HepG2 (cell line): Measurements from ENCODE around the gene SLC51B. TPM values are rescaled to one million over a fixed set of nuclear protein-coding genes. Genes with fewer than 3 reads are reported as not detected.

Experiments used
- CEBPB ChIP-seq: IDR thresholded peaks from 2 replicates; pipeline ENCODE4 v1.6.1; 2011; ENCODE audit warnings: low read depth, low read length, improper control_type of control experiment, borderline replicate concordance
- CEBPG ChIP-seq: IDR thresholded peaks from 2 replicates; pipeline ENCODE4 v1.6.1; 2016
- FOXC1 ChIP-seq: sonication (generic); formaldehyde crosslinking; IDR thresholded peaks from 2 replicates; pipeline ENCODE4 v1.8.0; 2022; ENCODE audit warnings: mild to moderate bottlenecking, missing genetic modification reagents, borderline replicate concordance
- PITX1 ChIP-seq: sonication (generic); formaldehyde crosslinking; IDR thresholded peaks from 2 replicates; pipeline ENCODE4 v1.5.1; 2020; ENCODE audit warnings: mild to moderate bottlenecking, missing genetic modification reagents
- RARA ChIP-seq: IDR thresholded peaks from 2 replicates; pipeline ENCODE4 v1.6.1; 2016; ENCODE audit warnings: missing genetic modification reagents, missing compliant biosample characterization
- SRY ChIP-seq: sonication (generic); formaldehyde crosslinking; IDR thresholded peaks from 2 replicates; pipeline ENCODE4 v1.8.0; 2022; ENCODE audit warnings: mild to moderate bottlenecking, missing genetic modification reagents
- TOE1 ChIP-seq: sonication (generic); formaldehyde crosslinking; IDR thresholded peaks from 2 replicates; pipeline ENCODE4 v1.4.0; 2020; ENCODE audit warnings: mild to moderate bottlenecking, missing genetic modification reagents
- ZNF20 ChIP-seq: sonication (generic); formaldehyde crosslinking; IDR thresholded peaks from 2 replicates; pipeline ENCODE4 v1.4.0; 2020; ENCODE audit warnings: mild to moderate bottlenecking, moderate library complexity, missing genetic modification reagents
- ZNF230 ChIP-seq: sonication (generic); formaldehyde crosslinking; IDR thresholded peaks from 2 replicates; pipeline ENCODE4 v1.4.0; 2020; ENCODE audit warnings: mild to moderate bottlenecking, missing genetic modification reagents
- ZNF44 ChIP-seq: sonication (generic); formaldehyde crosslinking; IDR thresholded peaks from 2 replicates; pipeline ENCODE4 v1.5.1; 2020; ENCODE audit warnings: mild to moderate bottlenecking, missing genetic modification reagents
- ZNF777 ChIP-seq: sonication (generic); formaldehyde crosslinking; IDR thresholded peaks from 2 replicates; pipeline ENCODE4 v1.4.0; 2020; ENCODE audit warnings: missing genetic modification reagents
- ZNF816 ChIP-seq: sonication (generic); formaldehyde crosslinking; IDR thresholded peaks from 2 replicates; pipeline ENCODE4 v1.8.0; 2022; ENCODE audit warnings: missing genetic modification reagents, mild to moderate bottlenecking, borderline replicate concordance
- polyA plus RNA-seq, 8 experiments: library from polyadenylated mRNA; depleted of rRNA in 3 of 8; stranded (reverse) in 7 of 8; unstranded in 1 of 8; fragments of >200 nt; fragmentation: Illumina TruSeq in 4 of 8; extraction: Trizol in 4 of 8; gene quantifications; 2 replicates each; pipeline versions ENCODE4 v1.2.1 to v1.2.3, GENCODE V29; 2011 to 2016; ENCODE audit warnings: low read depth in 4 of 8, missing spikeins in 1 of 8, mixed read lengths in 1 of 8; ENCODE audit not compliant: insufficient read depth in 1 of 8
- total RNA-seq, 5 experiments: library from RNA; depleted of rRNA; stranded (reverse); fragments of >200 nt; fragmentation: Illumina TruSeq; extraction: Trizol; gene quantifications; 2 replicates each; pipeline ENCODE4 v1.2.3, GENCODE V29; 2016; ENCODE audit warnings: low read depth in 1 of 5
- TF ChIP-seq, protein P1 (sequence below): sonication (generic); formaldehyde crosslinking; IDR thresholded peaks from 2 replicates; pipeline ENCODE4 v1.4.0; 2020; ENCODE audit warnings: missing genetic modification reagents
- TF ChIP-seq, protein P2 (sequence below): sonication (generic); formaldehyde crosslinking; IDR thresholded peaks from 2 replicates; pipeline ENCODE4 v1.4.0; 2020; ENCODE audit warnings: missing genetic modification reagents
- TF ChIP-seq, protein P3 (sequence below): sonication (generic); formaldehyde crosslinking; IDR thresholded peaks from 2 replicates; pipeline ENCODE4 v1.4.0; 2020; ENCODE audit warnings: missing genetic modification reagents
- TF ChIP-seq, protein P4 (sequence below): fragments of 450-650 bp; IDR thresholded peaks from 2 replicates; pipeline ENCODE4 v1.6.1; 2017
- TF ChIP-seq, protein P5 (sequence below): IDR thresholded peaks from 2 replicates; pipeline ENCODE4 v1.6.1; 2016; ENCODE audit warnings: missing genetic modification reagents, missing compliant biosample characterization

The SLC51B gene
- total and polyA plus RNA-seq, 2 of the 13 experiments (the other 11 are each of a cell fraction or from before 2014, with no cell fraction given), result 14.9 to 17.1 TPM

DNA sequence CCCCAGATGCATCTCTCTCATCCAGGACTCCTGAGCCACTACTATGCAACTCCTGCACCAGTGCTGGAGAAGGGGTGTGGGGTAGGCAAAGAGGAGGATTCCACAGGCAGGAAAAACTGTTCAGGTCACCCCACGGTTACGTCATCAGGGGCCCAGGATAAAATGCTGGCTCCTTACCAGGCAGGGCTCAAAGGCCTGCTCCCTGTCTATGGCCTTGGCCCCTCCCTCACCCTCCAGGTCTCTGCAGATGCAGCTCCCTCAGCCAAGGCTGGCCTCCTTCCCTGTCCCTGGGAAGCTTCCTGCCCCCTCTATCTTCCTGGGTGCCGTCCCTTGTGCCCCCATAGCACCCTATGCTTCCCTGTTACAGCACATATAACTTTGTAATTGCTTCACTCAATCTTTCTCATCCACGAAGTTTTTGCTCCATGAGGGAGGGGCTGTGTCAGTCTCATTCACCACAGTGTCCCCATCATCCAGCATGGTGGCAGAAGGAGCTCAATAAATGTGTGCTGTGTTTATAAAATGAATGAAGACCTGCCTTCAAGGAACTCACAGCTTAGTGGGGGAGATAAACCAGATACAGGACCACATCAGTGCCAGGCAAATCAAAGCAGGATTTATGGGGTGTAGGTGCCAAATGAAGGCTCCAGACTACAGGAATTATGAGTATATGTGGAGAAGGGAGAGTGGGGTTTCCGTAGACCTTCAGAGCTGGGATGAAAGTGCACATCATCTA is 50.0 kb downstream of the SLC51B start (continued):
- TF ChIP-seq, protein P1, sequence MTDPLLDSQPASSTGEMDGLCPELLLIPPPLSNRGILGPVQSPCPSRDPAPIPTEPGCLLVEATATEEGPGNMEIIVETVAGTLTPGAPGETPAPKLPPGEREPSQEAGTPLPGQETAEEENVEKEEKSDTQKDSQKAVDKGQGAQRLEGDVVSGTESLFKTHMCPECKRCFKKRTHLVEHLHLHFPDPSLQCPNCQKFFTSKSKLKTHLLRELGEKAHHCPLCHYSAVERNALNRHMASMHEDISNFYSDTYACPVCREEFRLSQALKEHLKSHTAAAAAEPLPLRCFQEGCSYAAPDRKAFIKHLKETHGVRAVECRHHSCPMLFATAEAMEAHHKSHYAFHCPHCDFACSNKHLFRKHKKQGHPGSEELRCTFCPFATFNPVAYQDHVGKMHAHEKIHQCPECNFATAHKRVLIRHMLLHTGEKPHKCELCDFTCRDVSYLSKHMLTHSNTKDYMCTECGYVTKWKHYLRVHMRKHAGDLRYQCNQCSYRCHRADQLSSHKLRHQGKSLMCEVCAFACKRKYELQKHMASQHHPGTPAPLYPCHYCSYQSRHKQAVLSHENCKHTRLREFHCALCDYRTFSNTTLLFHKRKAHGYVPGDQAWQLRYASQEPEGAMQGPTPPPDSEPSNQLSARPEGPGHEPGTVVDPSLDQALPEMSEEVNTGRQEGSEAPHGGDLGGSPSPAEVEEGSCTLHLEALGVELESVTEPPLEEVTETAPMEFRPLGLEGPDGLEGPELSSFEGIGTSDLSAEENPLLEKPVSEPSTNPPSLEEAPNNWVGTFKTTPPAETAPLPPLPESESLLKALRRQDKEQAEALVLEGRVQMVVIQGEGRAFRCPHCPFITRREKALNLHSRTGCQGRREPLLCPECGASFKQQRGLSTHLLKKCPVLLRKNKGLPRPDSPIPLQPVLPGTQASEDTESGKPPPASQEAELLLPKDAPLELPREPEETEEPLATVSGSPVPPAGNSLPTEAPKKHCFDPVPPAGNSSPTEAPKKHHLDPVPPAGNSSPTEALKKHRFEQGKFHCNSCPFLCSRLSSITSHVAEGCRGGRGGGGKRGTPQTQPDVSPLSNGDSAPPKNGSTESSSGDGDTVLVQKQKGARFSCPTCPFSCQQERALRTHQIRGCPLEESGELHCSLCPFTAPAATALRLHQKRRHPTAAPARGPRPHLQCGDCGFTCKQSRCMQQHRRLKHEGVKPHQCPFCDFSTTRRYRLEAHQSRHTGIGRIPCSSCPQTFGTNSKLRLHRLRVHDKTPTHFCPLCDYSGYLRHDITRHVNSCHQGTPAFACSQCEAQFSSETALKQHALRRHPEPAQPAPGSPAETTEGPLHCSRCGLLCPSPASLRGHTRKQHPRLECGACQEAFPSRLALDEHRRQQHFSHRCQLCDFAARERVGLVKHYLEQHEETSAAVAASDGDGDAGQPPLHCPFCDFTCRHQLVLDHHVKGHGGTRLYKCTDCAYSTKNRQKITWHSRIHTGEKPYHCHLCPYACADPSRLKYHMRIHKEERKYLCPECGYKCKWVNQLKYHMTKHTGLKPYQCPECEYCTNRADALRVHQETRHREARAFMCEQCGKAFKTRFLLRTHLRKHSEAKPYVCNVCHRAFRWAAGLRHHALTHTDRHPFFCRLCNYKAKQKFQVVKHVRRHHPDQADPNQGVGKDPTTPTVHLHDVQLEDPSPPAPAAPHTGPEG (CRISPR knock-in tag), result no peak
- TF ChIP-seq ZNF777 (no peak), ZNF20 (CRISPR knock-in tag) (no peak), ZNF230 (CRISPR knock-in tag) (no peak), CEBPG (0 out of 2 replicates have a peak, but pooled peaks have one; percentile 34), TOE1 (no peak), CEBPB (peak; percentile 45; the same call in 1 of the 2 replicates), PITX1 (CRISPR knock-in tag) (0 out of 2 replicates have a peak, but pooled peaks have one; percentile 28), ZNF816 (CRISPR knock-in tag) (no peak), SRY (CRISPR knock-in tag) (no peak), RARA (CRISPR knock-in tag) (peak; percentile 69), FOXC1 (CRISPR knock-in tag) (no peak), ZNF44 (CRISPR knock-in tag) (no peak)
- TF ChIP-seq, protein P2, sequence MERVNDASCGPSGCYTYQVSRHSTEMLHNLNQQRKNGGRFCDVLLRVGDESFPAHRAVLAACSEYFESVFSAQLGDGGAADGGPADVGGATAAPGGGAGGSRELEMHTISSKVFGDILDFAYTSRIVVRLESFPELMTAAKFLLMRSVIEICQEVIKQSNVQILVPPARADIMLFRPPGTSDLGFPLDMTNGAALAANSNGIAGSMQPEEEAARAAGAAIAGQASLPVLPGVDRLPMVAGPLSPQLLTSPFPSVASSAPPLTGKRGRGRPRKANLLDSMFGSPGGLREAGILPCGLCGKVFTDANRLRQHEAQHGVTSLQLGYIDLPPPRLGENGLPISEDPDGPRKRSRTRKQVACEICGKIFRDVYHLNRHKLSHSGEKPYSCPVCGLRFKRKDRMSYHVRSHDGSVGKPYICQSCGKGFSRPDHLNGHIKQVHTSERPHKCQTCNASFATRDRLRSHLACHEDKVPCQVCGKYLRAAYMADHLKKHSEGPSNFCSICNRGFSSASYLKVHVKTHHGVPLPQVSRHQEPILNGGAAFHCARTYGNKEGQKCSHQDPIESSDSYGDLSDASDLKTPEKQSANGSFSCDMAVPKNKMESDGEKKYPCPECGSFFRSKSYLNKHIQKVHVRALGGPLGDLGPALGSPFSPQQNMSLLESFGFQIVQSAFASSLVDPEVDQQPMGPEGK, result 0 out of 2 replicates have a peak, but pooled peaks have one; percentile 42
- TF ChIP-seq, protein P3, sequence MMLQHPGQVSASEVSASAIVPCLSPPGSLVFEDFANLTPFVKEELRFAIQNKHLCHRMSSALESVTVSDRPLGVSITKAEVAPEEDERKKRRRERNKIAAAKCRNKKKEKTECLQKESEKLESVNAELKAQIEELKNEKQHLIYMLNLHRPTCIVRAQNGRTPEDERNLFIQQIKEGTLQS, result peak; percentile 65
- TF ChIP-seq, protein P4, sequence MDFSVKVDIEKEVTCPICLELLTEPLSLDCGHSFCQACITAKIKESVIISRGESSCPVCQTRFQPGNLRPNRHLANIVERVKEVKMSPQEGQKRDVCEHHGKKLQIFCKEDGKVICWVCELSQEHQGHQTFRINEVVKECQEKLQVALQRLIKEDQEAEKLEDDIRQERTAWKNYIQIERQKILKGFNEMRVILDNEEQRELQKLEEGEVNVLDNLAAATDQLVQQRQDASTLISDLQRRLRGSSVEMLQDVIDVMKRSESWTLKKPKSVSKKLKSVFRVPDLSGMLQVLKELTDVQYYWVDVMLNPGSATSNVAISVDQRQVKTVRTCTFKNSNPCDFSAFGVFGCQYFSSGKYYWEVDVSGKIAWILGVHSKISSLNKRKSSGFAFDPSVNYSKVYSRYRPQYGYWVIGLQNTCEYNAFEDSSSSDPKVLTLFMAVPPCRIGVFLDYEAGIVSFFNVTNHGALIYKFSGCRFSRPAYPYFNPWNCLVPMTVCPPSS, result no peak
- TF ChIP-seq, protein P5, sequence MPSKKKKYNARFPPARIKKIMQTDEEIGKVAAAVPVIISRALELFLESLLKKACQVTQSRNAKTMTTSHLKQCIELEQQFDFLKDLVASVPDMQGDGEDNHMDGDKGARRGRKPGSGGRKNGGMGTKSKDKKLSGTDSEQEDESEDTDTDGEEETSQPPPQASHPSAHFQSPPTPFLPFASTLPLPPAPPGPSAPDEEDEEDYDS (CRISPR knock-in tag), result no peak
